Gastrocnemius medialis (tissue), 4 donors: ENCODE data around the gene HOXB5. TPM values are rescaled to one million over a fixed set of nuclear protein-coding genes. Genes with fewer than 3 reads are reported as not detected.

ENCODE experiments used
- ATAC-seq, 2 donors: fragments of 150-250 bp; one replicate each; pipeline ENCODE4 v1.9.1; 2016
- DNase-seq, 2 donors: peaks; one replicate each; pipeline ENCODE4 v3.0.0-alpha.2; 2019
- H3K27ac ChIP-seq, 4 donors: fragments of 200-600 bp; sonication (generic); 1 replicate in 1 of 4; 2 replicates in 3 of 4; pipeline ENCODE4 v1.5.1; 2016 to 2018; ENCODE audit warnings: mild to moderate bottlenecking in 2 of 4, moderate library complexity in 1 of 4
- H3K27me3 ChIP-seq, 3 donors: fragments of 200-600 bp; sonication (generic) in 2 of 3; 1 replicate in 1 of 3; 2 replicates in 2 of 3; pipeline versions ENCODE4 v1.5.1 to v1.6.0; 2016 to 2019; ENCODE audit warnings: mild to moderate bottlenecking in 1 of 3, moderate library complexity in 1 of 3
- H3K36me3 ChIP-seq, 2 donors: fragments of 200-600 bp; sonication (generic) in 1 of 2; one replicate each; pipeline ENCODE4 v1.5.1; 2017 to 2018
- H3K4me1 ChIP-seq, 2 donors: fragments of 200-600 bp; sonication (generic) in 1 of 2; one replicate each; pipeline ENCODE4 v1.5.1; 2016 to 2017; ENCODE audit warnings: mild to moderate bottlenecking in 2 of 2
- H3K4me3 ChIP-seq, 4 donors: fragments of 200-600 bp; sonication (generic) in 3 of 4; 1 replicate in 1 of 4; 2 replicates in 3 of 4; pipeline ENCODE4 v1.5.1; 2016 to 2019; ENCODE audit warnings: mild to moderate bottlenecking in 2 of 4
- H3K9me3 ChIP-seq, 3 donors: fragments of 200-600 bp; sonication (generic) in 2 of 3; 1 replicate in 1 of 3; 2 replicates in 2 of 3; pipeline ENCODE4 v1.5.1; 2016 to 2019
- CTCF ChIP-seq, 5 experiments: fragments of 450-650 bp in 3 of 5; fragments of 200-600 bp in 2 of 5; sonication (generic) in 2 of 5; IDR thresholded peaks in 4 of 5; conservative IDR thresholded peaks in 1 of 5; 1 replicate in 4 of 5; 2 replicates in 1 of 5; pipeline ENCODE4 v1.5.1; 2016 to 2019; ENCODE audit warnings: antibody characterized with exemption in 5 of 5, mild to moderate bottlenecking in 3 of 5, moderate library complexity in 3 of 5
- POLR2A ChIP-seq, 2 donors: fragments of 450-650 bp; IDR thresholded peaks; one replicate each; pipeline ENCODE4 v1.6.1; 2017; ENCODE audit warnings: antibody characterized with exemption in 2 of 2, mild to moderate bottlenecking in 2 of 2, moderate library complexity in 2 of 2
- in situ Hi-C, 4 donors: fragments of 200-750 bp; cut with MboI; loops; one replicate each; pipeline versions ENCODE4 v1.15.0 to v1.8.0; 2017; ENCODE audit warnings: low sequenced_read_pairs in 4 of 4
- intact Hi-C: fragments of 100-400 bp; cut with DNase I; formaldehyde crosslinking; loops from one replicate; pipeline ENCODE4 v1.15.1; 2023; ENCODE audit warnings: low total_unique reads
- total RNA-seq, 4 donors: library from RNA; depleted of rRNA; stranded (reverse); fragments of >200 nt; gene quantifications; one replicate each; pipeline versions ENCODE4 v1.1.0 to v1.2.3, GENCODE V29; 2016

Gene HOXB5
- total RNA-seq, 4 donors from 2014 or later = not detected

GRCh38 chr17:48622857-48623256 lies 29.3 kb upstream of the HOXB5 start:
- no peak for TF ChIP-seq CTCF (IDR thresholded peaks at IDR 0.05 in 4 of 5, conservative IDR thresholded peaks at IDR 0.05 in 1 of 5)
- TF ChIP-seq POLR2A (IDR thresholded peaks at IDR 0.05) = no peak
- Histone ChIP-seq H3K27me3 (peaks cover 93 to 99% (median 97%) of the 10 kb centered on the region in 3 donors), H3K27ac (no peak overlapping the region), H3K9me3 (no peaks in the 10 kb centered on the region), H3K4me3 (no peak overlapping the region), H3K36me3 (no peaks in the 10 kb centered on the region), H3K4me1 (peaks cover 13 to 23% of the 10 kb centered on the region in 2 donors)
- intact Hi-C loops = no loop called here
- ATAC-seq (no peak), DNase-seq (no peak)
- in situ Hi-C loops = loop anchor here in 1 of 4 donors (10.0 kb wide), 1 partner anchor 318 kb away; no protein-coding TSS in a partner anchor

- Histone ChIP-seq H3K4me3 (no peak overlapping the region), H3K27me3 (peaks cover 93 to 99% (median 97%) of the 10 kb centered on the region in 3 donors), H3K4me1 (peaks cover 9 to 20% of the 10 kb centered on the region in 2 donors), H3K9me3 (no peaks in the 10 kb centered on the region), H3K27ac (no peak overlapping the region), H3K36me3 (no peaks in the 10 kb centered on the region)
- no peak for DNase-seq
- intact Hi-C loops (no loop called here), in situ Hi-C loops (loop anchor here in 1 of 4 donors (10.0 kb wide), 1 partner anchor 317 kb away; no protein-coding TSS in a partner anchor)
- no peak for TF ChIP-seq POLR2A (IDR thresholded peaks at IDR 0.05)
- no peak for TF ChIP-seq CTCF (IDR thresholded peaks at IDR 0.05 in 4 of 5, conservative IDR thresholded peaks at IDR 0.05 in 1 of 5)
- ATAC-seq = no peak
These were observed 28.1 kb upstream of the HOXB5 start for GRCh38 chr17:48621410-48622392.

GRCh38 chr17:48620461-48621139 lies 27.0 kb upstream of the HOXB5 start:
- ATAC-seq (no peak), DNase-seq (no peak)
- H3K27ac ChIP-seq = no peak overlapping the region
- TF ChIP-seq CTCF (IDR thresholded peaks at IDR 0.05 in 4 of 5, conservative IDR thresholded peaks at IDR 0.05 in 1 of 5) (no peak), POLR2A (IDR thresholded peaks at IDR 0.05) (no peak)
- H3K9me3 ChIP-seq = no peaks in the 10 kb centered on the region
- no peak overlapping the region for H3K4me3 ChIP-seq
- peaks cover 5 to 9% of the 10 kb centered on the region in 2 donors for H3K4me1 ChIP-seq
- in situ Hi-C loops = loop anchor here in 1 of 4 donors (10.0 kb wide), 1 partner anchor 316 kb away; no protein-coding TSS in a partner anchor
- no peaks in the 10 kb centered on the region for H3K36me3 ChIP-seq
- H3K27me3 ChIP-seq = peaks cover 96 to 99% (median 99%) of the 10 kb centered on the region in 3 donors
- intact Hi-C loops = no loop called here

GRCh38 chr17:48619826-48620449 lies 26.4 kb upstream of the HOXB5 start:
- DNase-seq (no peak), ATAC-seq (no peak)
- no peaks in the 10 kb centered on the region for H3K36me3 ChIP-seq
- no peak for TF ChIP-seq CTCF (IDR thresholded peaks at IDR 0.05 in 4 of 5, conservative IDR thresholded peaks at IDR 0.05 in 1 of 5)
- TF ChIP-seq POLR2A (IDR thresholded peaks at IDR 0.05) = no peak
- in situ Hi-C loops = loop anchor here in 1 of 4 donors (10.0 kb wide), 1 partner anchor 315 kb away; no protein-coding TSS in a partner anchor
- no peaks in the 10 kb centered on the region for H3K9me3 ChIP-seq
- intact Hi-C loops = loop anchor here (2.0 to 5.0 kb wide), 3 partner anchors 283 to 593 kb away; no protein-coding TSS in a partner anchor
- H3K4me1 ChIP-seq = peaks cover 0 to 4% of the 10 kb centered on the region in 2 donors
- H3K27me3 ChIP-seq = peaks cover 97 to 99% (median 99%) of the 10 kb centered on the region in 3 donors
- H3K27ac ChIP-seq = no peak overlapping the region
- no peak overlapping the region for H3K4me3 ChIP-seq
